Osteocyte (in vitro differentiated cells): Measurements from ENCODE around the gene ATP9A. TPM values are rescaled to one million over a fixed set of nuclear protein-coding genes. Genes with fewer than 3 reads are reported as not detected.
"Not testable (repeated sequence)": the region's sequence is repeated elsewhere in the genome, so short reads cannot be mapped to it uniquely, and the experiment has no call there.

ENCODE experiments used
- DNase-seq: peaks from one replicate; pipeline ENCODE4 v3.0.0; 2021; ENCODE audit warnings: mixed read lengths; ENCODE audit not compliant: unreplicated experiment; ENCODE audit errors: extremely low spot score
- H3K27ac Mint-ChIP-seq: one replicate; pipeline ENCODE4 v1.8.0; 2021; ENCODE audit warnings: mild to moderate bottlenecking, mixed read lengths; ENCODE audit not compliant: unreplicated experiment
- H3K27me3 Mint-ChIP-seq: one replicate; pipeline ENCODE4 v1.8.0; 2021; ENCODE audit warnings: mixed read lengths; ENCODE audit not compliant: unreplicated experiment
- H3K36me3 Mint-ChIP-seq: one replicate; pipeline ENCODE4 v1.8.0; 2021; ENCODE audit warnings: mixed read lengths; ENCODE audit not compliant: unreplicated experiment
- H3K4me1 Mint-ChIP-seq: one replicate; pipeline ENCODE4 v1.8.0; 2021; ENCODE audit warnings: mixed read lengths; ENCODE audit not compliant: unreplicated experiment
- H3K4me3 Mint-ChIP-seq: one replicate; pipeline ENCODE4 v1.8.0; 2021; ENCODE audit warnings: mild to moderate bottlenecking, moderate library complexity, mixed read lengths; ENCODE audit not compliant: unreplicated experiment
- H3K9me3 Mint-ChIP-seq: one replicate; pipeline ENCODE4 v1.8.0; 2021; ENCODE audit warnings: mixed read lengths; ENCODE audit not compliant: unreplicated experiment
- CTCF ChIP-seq: fragments of 200-600 bp; sonication (generic); IDR thresholded peaks from 2 replicates; pipeline ENCODE4 v1.5.0; 2021; ENCODE audit warnings: antibody characterized with exemption, mild to moderate bottlenecking, moderate library complexity
- total RNA-seq: library from RNA; stranded (reverse); gene quantifications from 2 replicates; pipeline ENCODE4 v1.2.1, GENCODE V29; 2021

Gene ATP9A
- total RNA-seq, 1 donor from 2014 or later, result 58.4 TPM

DNA sequence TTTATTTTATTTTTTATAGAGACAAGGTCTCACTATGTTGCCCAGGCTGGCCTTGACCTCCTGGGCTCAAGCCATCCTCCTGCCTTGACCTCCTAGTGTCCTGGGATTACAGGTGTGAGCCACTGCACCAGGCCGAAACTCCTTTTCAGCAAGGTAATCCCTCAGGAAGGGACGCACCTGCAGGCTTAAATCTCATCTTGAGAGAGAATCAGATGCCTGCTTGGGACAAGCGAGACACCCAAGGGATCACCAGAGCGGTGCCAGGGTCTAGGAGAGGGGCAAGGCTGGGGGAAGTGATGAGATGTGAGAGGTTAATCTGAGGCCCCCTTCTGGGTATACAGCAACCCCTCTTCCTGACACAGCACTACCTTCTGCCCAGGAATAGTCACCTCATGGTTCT, 4.0 kb upstream of the ATP9A start:
- no peak for DNase-seq
- Mint-ChIP-seq H3K4me3 (no peak overlapping the region), H3K4me1 (peaks cover 14% of the 10 kb centered on the region), H3K27ac (no peak overlapping the region), H3K36me3 (no peaks in the 10 kb centered on the region), H3K9me3 (no peaks in the 10 kb centered on the region), H3K27me3 (no peaks in the 10 kb centered on the region)
- TF ChIP-seq CTCF, result no peak

- Mint-ChIP-seq H3K36me3 (no peaks in the 10 kb centered on the region), H3K27me3 (no peaks in the 10 kb centered on the region), H3K27ac (no peak overlapping the region), H3K4me3 (peak overlapping the region; percentile 56), H3K9me3 (no peaks in the 10 kb centered on the region), H3K4me1 (peaks cover 14% of the 10 kb centered on the region)
- no peak for DNase-seq
- TF ChIP-seq CTCF, result no peak
These were observed 1.9 kb upstream of the ATP9A start for GRCh38 chr20:51769976-51770615.

DNA sequence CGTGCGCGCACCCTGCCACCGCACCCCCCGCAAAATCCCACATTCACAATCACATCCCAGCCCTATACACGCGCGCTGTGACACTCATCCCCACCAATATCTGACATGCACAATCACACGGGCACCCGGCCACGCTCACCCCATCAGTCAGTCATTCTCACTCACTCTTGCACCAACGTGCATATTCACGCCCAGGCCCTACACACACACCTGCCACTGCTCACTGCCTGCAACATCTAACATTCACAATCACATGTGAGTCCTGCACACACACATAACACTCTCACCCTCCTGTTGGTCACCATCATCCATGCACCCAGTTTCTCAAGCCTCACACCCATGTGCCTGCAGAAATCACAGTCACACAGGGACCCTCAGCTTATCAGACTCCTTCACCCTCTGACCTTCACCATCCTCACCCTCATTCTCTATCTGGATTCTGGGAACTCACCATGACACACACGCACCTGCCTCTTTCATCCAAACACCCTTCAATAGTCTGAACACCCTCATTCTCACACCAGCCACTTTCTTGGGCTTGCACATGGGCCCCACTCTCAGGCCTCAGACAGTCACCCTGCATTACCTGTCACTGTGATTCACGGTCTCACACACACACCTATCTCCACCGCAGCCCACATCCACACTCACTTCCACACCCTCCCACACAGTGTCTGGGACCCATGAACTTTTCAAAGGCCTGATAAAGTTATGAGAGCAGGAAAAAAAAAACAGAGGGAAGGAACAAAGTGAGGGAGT, 748 bp upstream of the ATP9A start:
- no peaks in the 10 kb centered on the region for H3K27me3 Mint-ChIP-seq
- no peaks in the 10 kb centered on the region for H3K9me3 Mint-ChIP-seq
- peaks cover 14% of the 10 kb centered on the region for H3K4me1 Mint-ChIP-seq
- DNase-seq, result no peak
- peak overlapping the region; percentile 83 for H3K4me3 Mint-ChIP-seq
- TF ChIP-seq CTCF, result no peak
- H3K27ac Mint-ChIP-seq, result peak overlapping the region; percentile 76
- H3K36me3 Mint-ChIP-seq, result no peaks in the 10 kb centered on the region

GRCh38 chr20:51766994-51767866, 960 bp downstream of the ATP9A start:
- peaks cover 8% of the 10 kb centered on the region for H3K4me1 Mint-ChIP-seq
- peak; percentile 54 for TF ChIP-seq CTCF
- H3K4me3 Mint-ChIP-seq, result peak overlapping the region; percentile 88
- no peaks in the 10 kb centered on the region for H3K27me3 Mint-ChIP-seq
- no peak for DNase-seq
- H3K36me3 Mint-ChIP-seq, result no peaks in the 10 kb centered on the region
- H3K9me3 Mint-ChIP-seq, result no peaks in the 10 kb centered on the region
- peak overlapping the region; percentile 50 for H3K27ac Mint-ChIP-seq

DNA sequence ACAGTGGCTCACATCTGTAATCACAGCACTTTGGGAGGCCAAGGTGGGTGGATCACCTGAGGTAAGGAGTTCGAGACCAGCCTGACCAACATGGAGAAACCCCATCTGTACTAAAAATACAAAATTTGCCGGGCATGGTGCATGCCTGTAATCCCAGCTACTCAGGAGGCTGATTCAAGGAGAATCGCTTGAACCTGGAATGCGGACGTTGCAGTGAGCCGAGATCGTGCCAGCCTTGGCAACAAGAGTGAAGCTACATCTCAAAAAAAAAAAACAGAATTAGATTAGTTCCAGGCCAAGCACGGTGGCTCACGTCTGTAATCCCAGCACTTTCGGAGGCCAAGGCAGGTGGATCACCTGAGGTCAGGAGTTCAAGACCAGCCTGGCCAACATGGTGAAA, 2.8 kb downstream of the ATP9A start:
- not testable (repeated sequence) for H3K36me3 Mint-ChIP-seq, DNase-seq, H3K27ac Mint-ChIP-seq, H3K9me3 Mint-ChIP-seq, H3K27me3 Mint-ChIP-seq
- H3K4me1 Mint-ChIP-seq, result peaks cover 15% of the 10 kb centered on the region
- H3K4me3 Mint-ChIP-seq, result peak overlapping the region; percentile 14
